GM12878 (cell line): ENCODE results near the gene ZCCHC8. TPM values are rescaled to one million over a fixed set of nuclear protein-coding genes. Genes with fewer than 3 reads are reported as not detected.

Source experiments
- ATAC-seq: fragments of 200-7000 bp; cut with Tn5 transposase; 3 replicates; pipeline ENCODE4 v1.9.1; 2020; ENCODE audit warnings: mild to moderate bottlenecking, moderate library complexity
- BruUV-seq: library from RNA; stranded (reverse); fragments of 400-500 nt; replicated peaks from 2 replicates; lab custom pipeline; 2021; lab: Mats Ljungman, UMichigan
- CTCF ChIA-PET: fragments of 300-600 bp; sonication (Branson Sonifier 250); formaldehyde crosslinking; extraction: SDS; loops from one replicate; lab custom pipeline; 2021; ENCODE audit warnings: inconsistent platforms; lab: Yijun Ruan, JAX
- POLR2A ChIA-PET: fragments of 350-600 bp; formaldehyde crosslinking; extraction: SDS; loops from one replicate; lab custom pipeline; 2021; ENCODE audit warnings: inconsistent platforms; lab: Charles Lee
- RAD21 ChIA-PET: fragments of 300-600 bp; sonication (Branson Sonifier 250); formaldehyde crosslinking; loops from one replicate; lab custom pipeline; 2023; ENCODE audit warnings: antibody characterized with exemption; ENCODE audit not compliant: unreplicated experiment; lab: Charles Lee
- SMC1A ChIA-PET: fragments of 300-600 bp; sonication (Branson Sonifier 250); formaldehyde crosslinking; loops from one replicate; lab custom pipeline; 2023; ENCODE audit not compliant: unreplicated experiment, uncharacterized antibody; lab: Charles Lee
- DNase-seq: peaks from one replicate; pipeline ENCODE4 v3.0.0-alpha.2; 2011; ENCODE audit warnings: low read depth, low spot score
- FAIRE-seq: peaks from 3 replicates; lab custom pipeline; 2011; peaks lifted over from hg19 to GRCh38; lab: Jason Lieb, UNC
- H2AFZ ChIP-seq: 2 replicates; pipeline ENCODE4 v1.6.0; 2011; ENCODE audit warnings: low read depth, low read length, control low read depth; ENCODE audit not compliant: control insufficient read depth
- H3K27ac ChIP-seq: 2 replicates; pipeline ENCODE4 v1.5.1; 2011; ENCODE audit warnings: control low read depth; ENCODE audit not compliant: control insufficient read depth, insufficient read depth
- H3K27me3 ChIP-seq, 2 experiments: replicated peaks in 1 of 2; 2 replicates each; pipeline versions ENCODE4 v1.6.0 to v1.6.1; 2011; ENCODE audit warnings: low read length in 1 of 2; ENCODE audit not compliant: control insufficient read depth in 2 of 2, insufficient read depth in 2 of 2
- H3K36me3 ChIP-seq, 2 experiments: 2 replicates each; pipeline ENCODE4 v1.5.1; 2011; ENCODE audit warnings: low read length in 1 of 2; ENCODE audit not compliant: control insufficient read depth in 2 of 2, insufficient read depth in 2 of 2
- H3K4me1 ChIP-seq: 2 replicates; pipeline ENCODE4 v1.6.1; 2011; ENCODE audit warnings: mild to moderate bottlenecking, low read length, moderate library complexity, mixed read lengths; ENCODE audit not compliant: control insufficient read depth, insufficient read depth
- H3K4me2 ChIP-seq: 2 replicates; pipeline ENCODE4 v1.6.0; 2011; ENCODE audit warnings: control low read depth; ENCODE audit not compliant: control insufficient read depth, insufficient read depth
- H3K4me3 ChIP-seq: fragments of 200-600 bp; sonication (generic); 2 replicates; pipeline ENCODE4 v1.5.1; 2016
- H3K79me2 ChIP-seq: 2 replicates; pipeline ENCODE4 v1.6.0; 2011; ENCODE audit warnings: low read length; ENCODE audit not compliant: control insufficient read depth, insufficient read depth
- H3K9ac ChIP-seq: 2 replicates; pipeline ENCODE4 v1.8.0; 2011; ENCODE audit warnings: low read length, control low read depth, mixed read lengths; ENCODE audit not compliant: control insufficient read depth, insufficient read depth
- H3K9me3 ChIP-seq: replicated peaks from 3 replicates; pipeline ENCODE4 v1.5.1; 2011; ENCODE audit warnings: mild to moderate bottlenecking, low read length; ENCODE audit not compliant: control insufficient read depth, insufficient read depth
- H4K20me1 ChIP-seq: 2 replicates; pipeline ENCODE4 v1.6.0; 2011; ENCODE audit not compliant: control insufficient read depth, insufficient read depth
- CHD4 ChIP-seq: fragments of 200-600 bp; sonication (generic); IDR thresholded peaks from 2 replicates; pipeline ENCODE4 v1.6.1; 2016; ENCODE audit warnings: mild to moderate bottlenecking
- CREM ChIP-seq: IDR thresholded peaks from 2 replicates; pipeline ENCODE4 v1.6.1; 2014; ENCODE audit warnings: antibody characterized with exemption, low read depth
- EED ChIP-seq: sonication (generic); IDR thresholded peaks from 2 replicates; pipeline ENCODE4 v1.6.1; 2016; ENCODE audit warnings: antibody characterized with exemption, low read depth
- FOXK2 ChIP-seq: fragments of 450-650 bp; IDR thresholded peaks from 2 replicates; pipeline ENCODE4 v1.6.1; 2017; ENCODE audit warnings: mild to moderate bottlenecking, moderate library complexity
- GATAD2B ChIP-seq: fragments of 450-650 bp; conservative IDR thresholded peaks from 2 replicates; pipeline ENCODE4 v1.6.1; 2017; ENCODE audit warnings: low read depth, mild to moderate bottlenecking, moderate library complexity
- HCFC1 ChIP-seq: fragments of 150-350 bp; IDR thresholded peaks from 2 replicates; pipeline ENCODE4 v1.6.1; 2014; ENCODE audit warnings: low read length
- IRF3 ChIP-seq: fragments of 450-650 bp; IDR thresholded peaks from 2 replicates; pipeline ENCODE4 v1.6.1; 2014; ENCODE audit warnings: mild to moderate bottlenecking
- LARP7 ChIP-seq: fragments of 450-650 bp; IDR thresholded peaks from 2 replicates; pipeline ENCODE4 v1.6.1; 2017; ENCODE audit warnings: mild to moderate bottlenecking
- MYC ChIP-seq: IDR thresholded peaks from 2 replicates; pipeline ENCODE4 v1.6.1; 2011; ENCODE audit warnings: mild to moderate bottlenecking, low read length, moderate library complexity, inconsistent platforms; ENCODE audit not compliant: insufficient read depth, insufficient replicate concordance, insufficient read length, severe bottlenecking
- PKNOX1 ChIP-seq: fragments of 450-650 bp; IDR thresholded peaks from 2 replicates; pipeline ENCODE4 v1.6.1; 2016; ENCODE audit warnings: mild to moderate bottlenecking
- RAD21 ChIP-seq: IDR thresholded peaks from 2 replicates; pipeline ENCODE4 v1.6.1; 2011; ENCODE audit warnings: mild to moderate bottlenecking, low read depth, low read length, moderate library complexity; ENCODE audit not compliant: insufficient read depth
- RUNX3 ChIP-seq: IDR thresholded peaks from 2 replicates; pipeline ENCODE4 v1.6.1; 2012; ENCODE audit warnings: low read length, inconsistent platforms
- SKIL ChIP-seq: fragments of 450-650 bp; IDR thresholded peaks from 2 replicates; pipeline ENCODE4 v1.6.1; 2017; ENCODE audit warnings: mild to moderate bottlenecking, low read depth, inconsistent platforms; ENCODE audit not compliant: poor library complexity, severe bottlenecking
- ZNF24 ChIP-seq: fragments of 450-650 bp; IDR thresholded peaks from 2 replicates; pipeline ENCODE4 v1.6.1; 2017; ENCODE audit warnings: antibody characterized with exemption, mild to moderate bottlenecking
- WGBS: methylation state at CpG from one replicate; pipeline ENCODE4 v1.1.6; 2016; ENCODE audit warnings: low lambda C conversion rate; ENCODE audit not compliant: insufficient replicate concordance, insufficient coverage; ENCODE audit errors: missing lambda C conversion rate; 5-methylcytosine and 5-hydroxymethylcytosine counted together
- in situ Hi-C: fragments of 300-500 bp; cut with MboI; formaldehyde crosslinking; loops from 9 replicates; pipeline ENCODE4 v1.14.3; 2018; ENCODE audit warnings: mixed read lengths
- intact Hi-C: fragments of 100-400 bp; cut with micrococcal nuclease; formaldehyde crosslinking; loops from one replicate; pipeline ENCODE4 v1.14.2; 2022; ENCODE audit not compliant: unreplicated experiment
- polyA plus RNA-seq, 11 experiments: library from polyadenylated mRNA; depleted of rRNA in 4 of 11; unstranded in 6 of 11; stranded (reverse) in 5 of 11; fragments of >200 nt; fragmentation: Nextera tagmentation in 4 of 11; fragmentation: Illumina TruSeq in 1 of 11; extraction: Ambion mirVana in 4 of 11; extraction: Trizol in 1 of 11; gene quantifications; 1 replicate in 1 of 11; 2 replicates in 10 of 11; pipeline versions ENCODE4 v1.2.1 to v1.2.3, GENCODE V29; 2011 to 2016; ENCODE audit warnings: inconsistent platforms in 2 of 11, missing spikeins in 2 of 11, low read depth in 1 of 11
- total RNA-seq, 4 experiments: library from RNA; depleted of rRNA in 3 of 4; stranded (reverse); fragments of >200 nt in 3 of 4; fragmentation: Illumina TruSeq in 1 of 4; extraction: Trizol in 1 of 4; gene quantifications; 2 replicates each; pipeline versions ENCODE4 v1.2.1 to v1.2.3, GENCODE V29; 2013 to 2021
- TF ChIP-seq, protein P1 (sequence below): fragments of 450-650 bp; IDR thresholded peaks from 2 replicates; pipeline ENCODE4 v1.6.1; 2018; ENCODE audit warnings: mild to moderate bottlenecking, low read depth, moderate library complexity; ENCODE audit not compliant: partially characterized antibody
- TF ChIP-seq, protein P2 (sequence below): IDR thresholded peaks from 2 replicates; pipeline ENCODE4 v1.6.1; 2012; ENCODE audit warnings: low read depth, low read length, improper control_type of control experiment

Gene ZCCHC8
- total and polyA plus RNA-seq, 10 of the 15 experiments (the other 5 are each of a cell fraction or from before 2014, with no cell fraction given), result 8.8 to 34.8 (median 21.7) TPM

DNA sequence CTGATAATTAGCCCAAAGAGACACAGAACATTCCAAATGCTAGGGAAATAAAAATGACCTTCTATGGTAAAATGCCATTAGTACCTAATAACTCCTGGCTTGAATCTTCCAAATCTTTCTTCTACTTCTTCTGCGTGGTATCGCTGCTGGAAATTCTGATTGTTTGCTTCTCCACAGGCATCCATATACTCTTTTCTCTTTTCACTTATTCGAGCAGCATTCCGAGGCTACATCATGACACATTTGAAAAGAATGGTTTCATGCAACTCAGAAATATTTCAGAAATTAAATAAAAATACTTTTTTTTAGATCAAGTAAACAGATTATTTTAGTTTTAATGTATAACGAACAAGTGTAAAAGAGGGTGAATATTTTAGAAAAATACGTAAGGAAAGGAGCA is 18.9 kb downstream of the ZCCHC8 start (continued):
- TF ChIP-seq, protein P1, sequence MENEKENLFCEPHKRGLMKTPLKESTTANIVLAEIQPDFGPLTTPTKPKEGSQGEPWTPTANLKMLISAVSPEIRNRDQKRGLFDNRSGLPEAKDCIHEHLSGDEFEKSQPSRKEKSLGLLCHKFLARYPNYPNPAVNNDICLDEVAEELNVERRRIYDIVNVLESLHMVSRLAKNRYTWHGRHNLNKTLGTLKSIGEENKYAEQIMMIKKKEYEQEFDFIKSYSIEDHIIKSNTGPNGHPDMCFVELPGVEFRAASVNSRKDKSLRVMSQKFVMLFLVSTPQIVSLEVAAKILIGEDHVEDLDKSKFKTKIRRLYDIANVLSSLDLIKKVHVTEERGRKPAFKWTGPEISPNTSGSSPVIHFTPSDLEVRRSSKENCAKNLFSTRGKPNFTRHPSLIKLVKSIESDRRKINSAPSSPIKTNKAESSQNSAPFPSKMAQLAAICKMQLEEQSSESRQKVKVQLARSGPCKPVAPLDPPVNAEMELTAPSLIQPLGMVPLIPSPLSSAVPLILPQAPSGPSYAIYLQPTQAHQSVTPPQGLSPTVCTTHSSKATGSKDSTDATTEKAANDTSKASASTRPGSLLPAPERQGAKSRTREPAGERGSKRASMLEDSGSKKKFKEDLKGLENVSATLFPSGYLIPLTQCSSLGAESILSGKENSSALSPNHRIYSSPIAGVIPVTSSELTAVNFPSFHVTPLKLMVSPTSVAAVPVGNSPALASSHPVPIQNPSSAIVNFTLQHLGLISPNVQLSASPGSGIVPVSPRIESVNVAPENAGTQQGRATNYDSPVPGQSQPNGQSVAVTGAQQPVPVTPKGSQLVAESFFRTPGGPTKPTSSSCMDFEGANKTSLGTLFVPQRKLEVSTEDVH, result no peak
- TF ChIP-seq LARP7 (no peak), FOXK2 (no peak), CHD4 (no peak), EED (no peak), MYC (no peak), RAD21 (no peak)

- FAIRE-seq (no peak), DNase-seq (no peak), ATAC-seq (no peak)
- BruUV-seq, result no TSS peak
- Histone ChIP-seq H3K27ac (no peak overlapping the region), H3K79me2 (no peaks in the 10 kb centered on the region; the same call in 1 of the 2 replicates), H3K4me1 (peaks cover 2% of the 10 kb centered on the region; the same call in 1 of the 2 replicates), H3K9me3 (no peaks in the 10 kb centered on the region), H3K4me2 (no peak overlapping the region), H2AFZ (no peak overlapping the region), H3K9ac (no peak overlapping the region), H4K20me1 (no peaks in the 10 kb centered on the region), H3K36me3 (peaks cover 5 to 29% of the 10 kb centered on the region in 2 experiments), H3K4me3 (no peak overlapping the region), H3K27me3 (no peaks in the 10 kb centered on the region)
- POLR2A ChIA-PET, result interaction anchor here (1.1 kb wide), 1 partner anchor 17 kb away, joined by 4 read pairs; no protein-coding TSS in a partner anchor
- CTCF ChIA-PET, result interaction anchor here (0.6 to 1.7 kb wide), 3 partner anchors 9 to 81 kb away, joined by 3 to 9 read pairs (median 3); no protein-coding TSS in a partner anchor
- intact Hi-C loops, result no loop called here
- SMC1A ChIA-PET, result interaction anchor here (0.7 to 1.4 kb wide), 2 partner anchors 9 to 555 kb away, joined by 3 read pairs; no protein-coding TSS in a partner anchor
- WGBS, result 98% methylated on average over 8 of the region's 8 CpGs
- RAD21 ChIA-PET, result interaction anchor here (0.7 to 1.3 kb wide), 2 partner anchors 81 to 272 kb away, joined by 5 read pairs; partner anchors contain the start of gene DENR
- in situ Hi-C loops, result no loop called here
- no peak for TF ChIP-seq IRF3
- no peak for TF ChIP-seq CREM
- TF ChIP-seq RUNX3, result no peak
- TF ChIP-seq HCFC1, result no peak
- TF ChIP-seq SKIL, result no peak
- TF ChIP-seq PKNOX1, result no peak
- TF ChIP-seq, protein P2, sequence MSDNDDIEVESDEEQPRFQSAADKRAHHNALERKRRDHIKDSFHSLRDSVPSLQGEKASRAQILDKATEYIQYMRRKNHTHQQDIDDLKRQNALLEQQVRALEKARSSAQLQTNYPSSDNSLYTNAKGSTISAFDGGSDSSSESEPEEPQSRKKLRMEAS, result no peak
- TF ChIP-seq GATAD2B, result no peak
- no peak for TF ChIP-seq ZNF24
Observed at GRCh38 chr12:122480753-122481152, 20.0 kb downstream of the ZCCHC8 start.
